ENCODE measurements around the gene PLXDC2. TPM values are rescaled to one million over a fixed set of nuclear protein-coding genes. Genes with fewer than 3 reads are reported as not detected.
A peak's percentile ranks its signal among the peaks of the same experiment; 100 is the strongest.

PLXDC2 gene
- total and polyA plus RNA-seq, 11 donors = 3.4 to 36.4 (median 17.1) TPM

GRCh38 chr10:19775296-19775695 lies 40.9 kb upstream of the PLXDC2 start:
- peaks cover 0 to 3% (median 0%) of the 10 kb centered on the region in 12 donors for H3K9me3 ChIP-seq
- 45 to 69% (median 65%) methylated on average over 2 of the region's 2 CpGs for WGBS, 4 donors
- TF ChIP-seq CTCF (IDR thresholded peaks at IDR 0.05) (no peak), POLR2A (IDR thresholded peaks at IDR 0.05) (no peak)
- intact Hi-C loops (cut with DNase I) = no loop called here
- no peaks in the 10 kb centered on the region for H3K36me3 ChIP-seq
- peaks cover 0 to 4% (median 0%) of the 10 kb centered on the region in 12 donors for H3K4me1 ChIP-seq
- no peak for DNase-seq
- peaks cover 0 to 3% (median 0%) of the 10 kb centered on the region in 9 donors for H3K27me3 ChIP-seq
- ATAC-seq = no peak
- peak overlapping the region in 1 of 12 donors; percentile 47 for H3K27ac ChIP-seq
- H3K4me3 ChIP-seq = no peak overlapping the region

GRCh38 chr10:19777806-19778205 lies 38.4 kb upstream of the PLXDC2 start:
- TF ChIP-seq POLR2A (IDR thresholded peaks at IDR 0.05) (no peak), CTCF (IDR thresholded peaks at IDR 0.05) (no peak)
- WGBS, 4 donors = 40 to 76% (median 53%) methylated on average over 2 of the region's 2 CpGs
- no peaks in the 10 kb centered on the region for H3K36me3 ChIP-seq
- ATAC-seq (no peak), DNase-seq (no peak)
- intact Hi-C loops (cut with DNase I) = no loop called here
- H3K27ac ChIP-seq = no peak overlapping the region
- H3K4me1 ChIP-seq = peaks cover 0 to 4% (median 0%) of the 10 kb centered on the region in 12 donors
- no peak overlapping the region for H3K4me3 ChIP-seq
- H3K27me3 ChIP-seq = peaks cover 0 to 3% (median 0%) of the 10 kb centered on the region in 9 donors
- peaks cover 0 to 3% (median 0%) of the 10 kb centered on the region in 12 donors for H3K9me3 ChIP-seq

- no peak for DNase-seq
- no peak overlapping the region for H3K27ac ChIP-seq
- H3K9me3 ChIP-seq = no peaks in the 10 kb centered on the region
- H3K4me3 ChIP-seq = no peak overlapping the region
- H3K27me3 ChIP-seq = peaks cover 0 to 3% (median 0%) of the 10 kb centered on the region in 9 donors
- H3K36me3 ChIP-seq = no peaks in the 10 kb centered on the region
- intact Hi-C loops (cut with DNase I) = no loop called here
- 81 to 86% (median 85%) methylated on average over 2 of the region's 2 CpGs for WGBS, 4 donors
- no peak for ATAC-seq
- TF ChIP-seq CTCF (IDR thresholded peaks at IDR 0.05) = no peak
- TF ChIP-seq POLR2A (IDR thresholded peaks at IDR 0.05) = no peak
- peaks cover 0 to 4% (median 0%) of the 10 kb centered on the region in 12 donors for H3K4me1 ChIP-seq
These were observed 37.2 kb upstream of the PLXDC2 start for GRCh38 chr10:19778996-19779395.

GRCh38 chr10:19782430-19783089 lies 33.7 kb upstream of the PLXDC2 start:
- no peak for DNase-seq
- no peaks in the 10 kb centered on the region for H3K36me3 ChIP-seq
- H3K9me3 ChIP-seq = no peaks in the 10 kb centered on the region
- H3K27ac ChIP-seq = no peak overlapping the region
- WGBS, 4 donors = 59 to 70% (median 61%) methylated on average over 6 of the region's 6 CpGs
- TF ChIP-seq POLR2A (IDR thresholded peaks at IDR 0.05) (no peak), CTCF (IDR thresholded peaks at IDR 0.05) (no peak)
- no peaks in the 10 kb centered on the region for H3K4me1 ChIP-seq
- no peak for ATAC-seq
- H3K27me3 ChIP-seq = peaks cover 0 to 3% (median 0%) of the 10 kb centered on the region in 9 donors
- no peak overlapping the region for H3K4me3 ChIP-seq
- intact Hi-C loops (cut with DNase I) = loop anchor here in 1 of 10 donors (10.0 kb wide), 1 partner anchor 158 kb away; no protein-coding TSS in a partner anchor

Measured in heart left ventricle (tissue), 16 donors.